ENCODE data around the gene NAT8L.

The NAT8L gene

DNA sequence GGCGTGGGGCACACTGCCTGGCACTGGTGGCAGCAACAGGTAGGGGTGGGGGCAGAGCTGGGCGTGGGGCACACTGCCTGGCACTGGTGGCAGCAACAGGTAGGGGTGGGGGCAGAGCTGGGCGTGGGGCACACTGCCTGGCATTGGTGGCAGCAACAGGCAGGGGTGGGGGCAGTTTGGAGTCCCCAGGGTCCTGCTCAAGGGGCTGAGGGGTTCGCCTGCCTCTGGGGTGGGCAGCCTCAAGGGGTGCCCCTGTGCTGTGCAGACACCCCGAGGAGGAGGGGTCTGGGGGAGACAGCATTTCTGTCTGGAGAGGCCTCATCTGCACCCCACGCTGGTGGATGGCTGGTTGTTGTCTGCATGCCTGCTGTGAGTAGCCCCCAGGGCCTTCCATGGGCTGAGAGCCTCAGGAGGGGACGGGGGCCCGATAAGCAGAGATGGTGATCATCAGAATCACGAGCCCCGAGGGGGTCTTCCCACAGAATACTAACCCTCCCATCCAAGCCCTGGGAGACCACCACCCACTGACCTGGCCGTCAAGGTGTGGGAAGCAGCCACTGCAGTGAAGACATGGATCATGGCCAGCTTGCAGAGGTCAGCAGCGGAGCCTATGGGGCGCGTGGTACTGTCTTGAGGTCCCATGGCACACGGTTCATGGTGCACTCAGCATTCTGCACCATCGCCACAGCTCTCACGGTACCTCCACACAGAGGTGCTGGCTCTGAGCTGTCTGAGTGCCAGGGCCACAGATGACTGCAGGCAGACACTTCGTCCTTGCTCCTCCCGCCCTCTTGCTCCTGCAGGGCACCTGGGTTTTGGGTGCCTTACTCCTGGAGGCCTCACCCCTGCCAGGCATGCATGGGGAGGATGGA is 21.5 kb downstream of the NAT8L start:
- Histone ChIP-seq H3K9ac (ENCODE audit: insufficient read length, low read depth) (no peak overlapping the region), H3K36me3 (ENCODE audit: insufficient read depth, insufficient read length, low read length) (no peaks in the 10 kb centered on the region), H3K4me1 (ENCODE audit: insufficient read depth, insufficient read length) (peaks cover 30% of the 10 kb centered on the region), H3K27me3 (ENCODE audit: insufficient read depth, insufficient read length) (no peaks in the 10 kb centered on the region), H3K9me3 (ENCODE audit: insufficient read depth, low read length) (no peaks in the 10 kb centered on the region), H3K4me3 (ENCODE audit: insufficient read length, low read depth) (no peak overlapping the region)
- no peak for DNase-seq (ENCODE audit: low read depth, low spot score)
- no peak for TF ChIP-seq YY1 (IDR thresholded peaks at IDR 0.05; ENCODE audit: insufficient read depth, insufficient read length)
- TF ChIP-seq SUZ12 (IDR thresholded peaks at IDR 0.05; ENCODE audit: extremely low read depth, insufficient read depth, insufficient read length): no peak
- no peak for TF ChIP-seq ZNF274 (IDR thresholded peaks at IDR 0.05; ENCODE audit: low read depth, low read length)

DNA sequence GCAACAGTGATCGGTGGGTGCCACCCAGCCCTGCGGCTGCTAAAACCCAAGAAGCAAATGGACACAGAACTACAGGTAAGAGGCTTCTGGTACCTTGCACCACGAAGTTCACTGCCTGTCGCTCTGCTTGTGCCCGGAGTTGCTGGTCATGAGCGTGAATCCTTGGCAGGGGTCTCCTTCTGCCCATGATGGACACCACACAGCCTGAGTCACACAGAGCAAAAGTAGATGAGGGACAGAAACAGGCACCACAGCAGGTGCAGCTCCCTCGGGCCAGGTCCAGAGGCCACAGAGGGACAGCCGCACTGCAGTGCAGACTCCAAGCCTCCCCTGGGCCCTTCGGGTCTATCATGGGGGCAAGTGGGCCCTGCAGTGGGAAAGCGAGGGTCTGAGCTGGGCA is 22.4 kb downstream of the NAT8L start:
- no peaks in the 10 kb centered on the region for H3K36me3 ChIP-seq (ENCODE audit: insufficient read depth, insufficient read length, low read length)
- no peaks in the 10 kb centered on the region for H3K27me3 ChIP-seq (ENCODE audit: insufficient read depth, insufficient read length)
- H3K9ac ChIP-seq (ENCODE audit: insufficient read length, low read depth): no peak overlapping the region
- no peak for DNase-seq (ENCODE audit: low read depth, low spot score)
- H3K4me1 ChIP-seq (ENCODE audit: insufficient read depth, insufficient read length): peaks cover 21% of the 10 kb centered on the region
- H3K9me3 ChIP-seq (ENCODE audit: insufficient read depth, low read length): no peaks in the 10 kb centered on the region
- H3K4me3 ChIP-seq (ENCODE audit: insufficient read length, low read depth): no peak overlapping the region
- TF ChIP-seq SUZ12 (IDR thresholded peaks at IDR 0.05; ENCODE audit: extremely low read depth, insufficient read depth, insufficient read length): no peak
- TF ChIP-seq YY1 (IDR thresholded peaks at IDR 0.05; ENCODE audit: insufficient read depth, insufficient read length): no peak
- no peak for TF ChIP-seq ZNF274 (IDR thresholded peaks at IDR 0.05; ENCODE audit: low read depth, low read length)

DNA sequence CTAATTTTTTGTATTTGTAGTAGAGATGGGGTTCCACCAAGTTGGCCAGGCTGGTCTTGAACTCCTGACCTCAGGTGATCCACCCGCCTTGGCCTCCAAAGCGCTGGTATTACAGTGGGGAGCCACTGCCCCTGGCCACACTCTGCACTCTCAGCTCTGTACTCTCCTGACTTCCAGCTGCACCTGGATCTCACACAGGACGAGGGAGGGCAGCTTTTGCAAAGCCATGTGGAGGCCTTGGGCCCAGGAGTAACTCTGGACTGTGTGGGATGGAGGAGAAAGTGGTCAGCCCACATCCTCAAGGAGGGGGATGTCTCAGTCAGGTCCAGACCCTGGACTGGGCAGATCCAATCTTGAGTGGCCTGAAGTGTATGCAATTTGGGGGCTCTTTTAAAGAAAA is 23.0 kb downstream of the NAT8L start:
- no peaks in the 10 kb centered on the region for H3K36me3 ChIP-seq (ENCODE audit: insufficient read depth, insufficient read length, low read length)
- no peak overlapping the region for H3K9ac ChIP-seq (ENCODE audit: insufficient read length, low read depth)
- no peak for TF ChIP-seq SUZ12 (IDR thresholded peaks at IDR 0.05; ENCODE audit: extremely low read depth, insufficient read depth, insufficient read length)
- no peak for TF ChIP-seq ZNF274 (IDR thresholded peaks at IDR 0.05; ENCODE audit: low read depth, low read length)
- TF ChIP-seq YY1 (IDR thresholded peaks at IDR 0.05; ENCODE audit: insufficient read depth, insufficient read length): no peak
- H3K4me3 ChIP-seq (ENCODE audit: insufficient read length, low read depth): no peak overlapping the region
- H3K27me3 ChIP-seq (ENCODE audit: insufficient read depth, insufficient read length): no peaks in the 10 kb centered on the region
- H3K4me1 ChIP-seq (ENCODE audit: insufficient read depth, insufficient read length): peaks cover 15% of the 10 kb centered on the region
- no peak for DNase-seq (ENCODE audit: low read depth, low spot score)
- H3K9me3 ChIP-seq (ENCODE audit: insufficient read depth, low read length): no peaks in the 10 kb centered on the region

DNA sequence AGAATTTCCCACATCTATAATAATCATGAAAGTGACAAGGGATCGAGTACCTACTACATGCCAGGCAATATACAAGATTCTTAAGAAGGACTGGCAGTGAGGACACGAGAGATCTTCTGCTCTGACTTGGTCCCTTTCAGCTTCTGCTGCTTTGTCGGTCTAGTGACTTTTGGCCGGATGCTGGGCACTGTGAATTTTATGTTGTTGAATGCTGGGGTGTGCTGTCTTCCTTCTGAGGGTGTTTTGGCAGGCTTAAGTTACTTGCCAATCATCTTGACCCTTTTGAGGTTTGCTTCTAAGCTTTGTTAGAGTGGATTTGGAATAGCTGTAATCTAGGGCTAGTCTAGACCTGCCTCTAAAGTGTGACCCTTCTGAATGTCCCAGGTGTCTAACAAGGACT is 23.5 kb downstream of the NAT8L start:
- no peak overlapping the region for H3K9ac ChIP-seq (ENCODE audit: insufficient read length, low read depth)
- peaks cover 12% of the 10 kb centered on the region for H3K4me1 ChIP-seq (ENCODE audit: insufficient read depth, insufficient read length)
- no peak for DNase-seq (ENCODE audit: low read depth, low spot score)
- H3K4me3 ChIP-seq (ENCODE audit: insufficient read length, low read depth): no peak overlapping the region
- no peak for TF ChIP-seq YY1 (IDR thresholded peaks at IDR 0.05; ENCODE audit: insufficient read depth, insufficient read length)
- no peak for TF ChIP-seq ZNF274 (IDR thresholded peaks at IDR 0.05; ENCODE audit: low read depth, low read length)
- no peak for TF ChIP-seq SUZ12 (IDR thresholded peaks at IDR 0.05; ENCODE audit: extremely low read depth, insufficient read depth, insufficient read length)
- H3K9me3 ChIP-seq (ENCODE audit: insufficient read depth, low read length): no peaks in the 10 kb centered on the region
- no peaks in the 10 kb centered on the region for H3K36me3 ChIP-seq (ENCODE audit: insufficient read depth, insufficient read length, low read length)
- no peaks in the 10 kb centered on the region for H3K27me3 ChIP-seq (ENCODE audit: insufficient read depth, insufficient read length)

DNA sequence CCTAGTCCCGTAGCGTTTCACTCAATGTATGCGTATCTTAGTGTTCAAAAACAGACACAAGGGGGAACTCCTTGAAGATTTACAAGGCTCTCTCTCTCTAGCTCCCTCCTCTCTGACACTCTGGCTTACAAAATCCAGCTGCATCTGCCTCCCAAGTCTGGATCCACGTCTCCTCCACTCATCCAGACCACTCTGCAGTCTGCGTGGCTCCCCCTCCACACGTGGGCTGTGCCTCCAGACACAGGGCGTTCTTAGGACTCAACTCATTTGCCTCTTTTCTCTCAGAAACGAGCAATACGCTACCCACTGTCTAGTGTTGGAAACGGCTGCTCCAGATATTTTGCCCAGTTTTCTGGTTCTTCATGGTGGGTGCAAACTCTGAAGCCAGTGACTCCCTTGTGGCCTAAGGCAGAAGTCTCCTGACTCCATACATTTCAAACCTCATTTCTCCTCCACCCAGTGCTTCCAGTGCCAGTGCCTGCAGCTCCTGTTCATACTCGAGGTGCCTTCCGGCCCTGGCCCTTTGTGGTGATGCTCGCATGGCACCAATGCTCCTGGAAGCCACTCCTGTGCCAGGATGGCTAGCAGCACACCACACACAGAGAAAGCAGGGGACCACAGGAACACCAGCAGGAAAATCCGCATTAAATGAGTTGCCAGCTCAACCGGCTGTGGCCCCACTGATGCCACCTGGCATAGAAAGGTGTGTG is 24.1 kb downstream of the NAT8L start:
- TF ChIP-seq ZNF274 (IDR thresholded peaks at IDR 0.05; ENCODE audit: low read depth, low read length): no peak
- no peak for TF ChIP-seq YY1 (IDR thresholded peaks at IDR 0.05; ENCODE audit: insufficient read depth, insufficient read length)
- TF ChIP-seq SUZ12 (IDR thresholded peaks at IDR 0.05; ENCODE audit: extremely low read depth, insufficient read depth, insufficient read length): no peak
- Histone ChIP-seq H3K36me3 (ENCODE audit: insufficient read depth, insufficient read length, low read length) (no peaks in the 10 kb centered on the region), H3K9me3 (ENCODE audit: insufficient read depth, low read length) (no peaks in the 10 kb centered on the region), H3K27me3 (ENCODE audit: insufficient read depth, insufficient read length) (no peaks in the 10 kb centered on the region), H3K4me1 (ENCODE audit: insufficient read depth, insufficient read length) (peaks cover 6% of the 10 kb centered on the region), H3K4me3 (ENCODE audit: insufficient read length, low read depth) (no peak overlapping the region), H3K9ac (ENCODE audit: insufficient read length, low read depth) (no peak overlapping the region)
- no peak for DNase-seq (ENCODE audit: low read depth, low spot score)

- no peak overlapping the region for H3K9ac ChIP-seq (ENCODE audit: insufficient read length, low read depth)
Measured at GRCh38 chr4:2083826-2084160, 24.7 kb downstream of the NAT8L start.

DNA sequence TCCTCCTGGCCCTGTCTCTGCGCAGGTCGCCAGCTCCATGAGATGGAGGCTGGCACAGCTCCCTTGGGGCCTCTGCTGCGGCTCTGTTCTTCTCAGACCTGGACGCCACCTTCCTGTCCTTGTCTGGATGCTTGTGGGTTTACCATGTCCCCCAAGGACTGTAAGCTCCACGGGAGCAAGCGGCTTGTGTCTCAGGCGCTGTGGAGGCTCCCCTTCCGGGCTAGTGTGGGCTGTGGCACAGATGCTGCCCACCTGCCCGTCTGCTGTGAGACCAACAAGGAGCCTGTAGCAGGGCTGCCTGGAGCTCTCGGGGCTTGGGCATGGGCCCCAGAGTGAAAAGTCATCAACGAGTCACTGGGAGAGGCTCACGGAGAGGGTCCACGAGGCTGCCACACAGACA is 25.2 kb downstream of the NAT8L start:
- no peak for TF ChIP-seq ZNF274 (IDR thresholded peaks at IDR 0.05; ENCODE audit: low read depth, low read length)
- no peak for TF ChIP-seq SUZ12 (IDR thresholded peaks at IDR 0.05; ENCODE audit: extremely low read depth, insufficient read depth, insufficient read length)
- TF ChIP-seq YY1 (IDR thresholded peaks at IDR 0.05; ENCODE audit: insufficient read depth, insufficient read length): no peak
- no peak overlapping the region for H3K4me3 ChIP-seq (ENCODE audit: insufficient read length, low read depth)
- H3K4me1 ChIP-seq (ENCODE audit: insufficient read depth, insufficient read length): peaks cover 2% of the 10 kb centered on the region
- no peak overlapping the region for H3K9ac ChIP-seq (ENCODE audit: insufficient read length, low read depth)
- no peaks in the 10 kb centered on the region for H3K9me3 ChIP-seq (ENCODE audit: insufficient read depth, low read length)
- no peak for DNase-seq (ENCODE audit: low read depth, low spot score)
- no peaks in the 10 kb centered on the region for H3K36me3 ChIP-seq (ENCODE audit: insufficient read depth, insufficient read length, low read length)
- no peaks in the 10 kb centered on the region for H3K27me3 ChIP-seq (ENCODE audit: insufficient read depth, insufficient read length)

More at GRCh38 chr4:2083826-2084160, 24.7 kb downstream of the NAT8L start:
- TF ChIP-seq SUZ12 (IDR thresholded peaks at IDR 0.05; ENCODE audit: extremely low read depth, insufficient read depth, insufficient read length) (no peak), YY1 (IDR thresholded peaks at IDR 0.05; ENCODE audit: insufficient read depth, insufficient read length) (no peak), ZNF274 (IDR thresholded peaks at IDR 0.05; ENCODE audit: low read depth, low read length) (no peak)
- no peak for DNase-seq (ENCODE audit: low read depth, low spot score)
- Histone ChIP-seq H3K36me3 (ENCODE audit: insufficient read depth, insufficient read length, low read length) (no peaks in the 10 kb centered on the region), H3K27me3 (ENCODE audit: insufficient read depth, insufficient read length) (no peaks in the 10 kb centered on the region), H3K4me1 (ENCODE audit: insufficient read depth, insufficient read length) (peaks cover 2% of the 10 kb centered on the region), H3K9me3 (ENCODE audit: insufficient read depth, low read length) (no peaks in the 10 kb centered on the region), H3K4me3 (ENCODE audit: insufficient read length, low read depth) (no peak overlapping the region)

Data from NT2/D1 (cell line).